ENCODE measurements around the gene RPL37A.

GRCh38 chr2:216490061-216490460 lies 8.6 kb upstream of the RPL37A start:
- TF ChIP-seq CTCF (IDR thresholded peaks at IDR 0.05) (no peak), POLR2A (IDR thresholded peaks at IDR 0.05) (no peak), POLR2AphosphoS5 (IDR thresholded peaks at IDR 0.05) (no peak)
